ENCODE results near the gene TMEM163.
A peak's percentile ranks its signal among the peaks of the same experiment; 100 is the strongest.

TMEM163 gene

DNA sequence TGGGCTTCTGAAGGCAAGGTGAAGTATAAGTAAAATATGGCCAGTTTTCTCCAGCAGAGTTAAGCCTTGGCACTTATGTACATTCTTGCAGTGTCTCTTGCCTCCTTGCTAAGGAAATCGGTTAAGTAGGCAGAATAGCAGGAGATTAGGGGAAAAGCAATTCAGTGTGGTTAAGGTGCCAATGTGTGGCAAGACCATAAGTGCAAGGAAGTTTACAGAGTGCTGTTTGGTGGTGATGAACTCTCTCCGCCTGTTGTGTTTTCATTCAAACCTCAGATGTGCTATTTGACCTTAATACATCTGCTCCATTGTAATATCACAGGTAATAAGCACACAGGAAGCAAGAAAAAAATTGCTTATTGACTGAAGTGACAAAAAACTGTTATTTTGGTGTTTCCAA is 308.8 kb downstream of the TMEM163 start:
- no peak for DNase-seq (ENCODE audit: low read depth)

DNA sequence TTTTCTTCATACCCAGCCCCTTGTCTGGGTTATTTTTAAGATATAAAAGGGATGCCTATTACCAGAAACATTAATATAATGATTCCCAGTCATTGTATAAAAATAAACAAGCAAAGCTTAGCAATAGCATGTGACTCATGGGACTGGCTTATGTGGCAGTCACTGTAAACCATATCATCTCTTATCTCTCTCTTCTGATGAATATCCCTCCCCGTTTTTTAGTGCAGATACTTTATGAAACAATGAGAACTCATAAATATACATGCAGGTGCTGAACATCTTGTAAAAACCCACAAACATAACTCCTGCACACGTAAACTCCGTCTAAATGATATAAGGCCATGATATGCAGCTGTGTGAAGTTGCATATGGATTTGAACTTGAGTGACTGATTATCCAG is 310.0 kb downstream of the TMEM163 start:
- no peak for DNase-seq (ENCODE audit: low read depth)

DNA sequence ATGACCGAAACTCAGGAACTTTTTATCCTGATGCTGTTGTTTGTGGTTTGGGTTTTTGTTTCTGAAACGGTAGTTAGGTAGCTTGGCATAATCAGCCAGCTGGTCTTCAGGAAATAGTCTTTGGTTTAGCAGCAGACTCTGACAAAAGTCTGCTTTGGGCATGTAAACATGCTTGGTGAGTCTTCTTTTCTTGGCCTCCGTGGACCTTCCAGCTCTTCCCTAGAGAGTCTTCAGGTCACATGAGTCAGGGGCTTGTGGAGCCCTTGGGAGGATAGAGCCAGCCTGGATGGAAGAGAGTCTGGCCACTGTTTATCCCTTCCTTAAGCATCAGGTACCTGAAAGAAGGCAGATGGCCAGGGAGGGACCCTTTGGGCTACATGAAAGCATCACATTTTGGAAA is 310.4 kb downstream of the TMEM163 start:
- peak; percentile 23 for DNase-seq (ENCODE audit: low read depth)

DNA sequence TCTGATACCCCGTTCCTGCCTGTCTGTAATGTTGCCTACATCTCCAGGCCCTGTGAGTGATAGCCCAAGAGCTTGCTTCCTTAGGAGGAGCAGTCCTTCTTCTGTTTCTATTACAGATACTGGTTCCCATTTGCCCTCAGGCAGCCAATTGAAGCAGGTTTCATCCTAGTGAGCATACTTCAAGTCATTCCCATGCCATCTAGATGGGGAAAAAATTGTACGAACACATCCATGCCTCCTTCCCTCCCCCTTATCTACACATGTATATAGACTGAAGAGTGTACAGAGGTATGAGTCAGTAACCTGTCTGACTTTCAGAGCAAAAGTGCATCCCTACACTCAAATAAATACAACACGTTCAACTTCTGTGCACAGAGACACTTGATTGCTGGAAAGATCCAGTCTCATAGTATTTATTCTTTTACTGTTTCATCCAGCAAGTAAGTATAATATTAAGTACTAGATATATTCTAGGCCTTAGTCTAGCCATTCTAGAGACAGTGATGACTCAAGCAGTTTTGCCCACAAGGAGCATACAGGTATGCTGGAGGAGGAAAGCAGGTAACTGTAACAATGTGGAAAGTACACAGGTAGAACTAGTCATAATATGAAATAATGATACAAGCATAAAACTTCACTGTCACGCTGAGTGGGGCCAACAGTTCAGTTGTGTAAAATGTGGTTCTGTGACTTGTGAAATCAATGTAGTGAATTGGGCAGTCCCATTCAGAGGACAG is 311.5 kb downstream of the TMEM163 start:
- DNase-seq (ENCODE audit: low read depth): no peak

DNA sequence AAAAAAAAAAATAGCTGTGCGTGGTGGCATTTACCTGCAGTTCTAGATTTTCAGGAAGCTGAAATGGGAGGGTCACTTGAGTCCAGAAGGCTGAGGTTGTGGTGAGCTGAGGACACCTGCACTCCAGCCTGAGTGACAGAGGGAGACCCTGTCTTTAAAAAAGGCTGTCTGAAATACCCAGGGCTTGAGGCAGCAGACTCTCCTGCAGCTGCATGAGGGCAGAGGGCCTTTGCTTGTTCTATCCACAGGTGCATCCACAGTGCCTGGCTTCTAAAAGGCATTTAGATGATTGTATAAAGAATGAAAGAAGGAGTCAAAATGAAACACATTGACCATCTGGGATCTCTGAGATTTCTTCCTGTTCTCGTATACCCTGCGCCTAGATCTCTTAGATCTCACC is 312.1 kb downstream of the TMEM163 start:
- DNase-seq (ENCODE audit: low read depth): no peak

DNA sequence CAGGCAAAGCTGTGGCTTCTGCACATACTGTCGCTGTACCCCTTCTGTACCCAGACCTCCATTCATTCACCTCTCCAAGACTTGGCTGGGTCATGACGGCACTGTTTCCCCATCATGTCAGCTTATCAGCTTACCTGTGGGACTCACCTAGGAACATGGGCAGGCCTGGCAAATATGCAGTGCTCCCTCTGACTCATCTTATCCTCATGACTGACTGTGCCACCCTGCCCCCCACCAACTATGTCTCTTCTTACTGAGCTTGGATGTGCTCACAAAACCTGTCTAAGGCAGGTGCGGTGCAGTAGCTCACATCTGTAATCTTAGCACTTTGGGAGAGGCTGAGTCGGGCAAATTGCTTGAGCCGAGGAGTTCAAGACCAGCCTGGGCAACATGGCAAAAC is 312.5 kb downstream of the TMEM163 start:
- DNase-seq (ENCODE audit: low read depth): no peak

Data from fibroblast of gingiva (primary cell).